ENCODE measurements around the gene EIF3J.

DNA sequence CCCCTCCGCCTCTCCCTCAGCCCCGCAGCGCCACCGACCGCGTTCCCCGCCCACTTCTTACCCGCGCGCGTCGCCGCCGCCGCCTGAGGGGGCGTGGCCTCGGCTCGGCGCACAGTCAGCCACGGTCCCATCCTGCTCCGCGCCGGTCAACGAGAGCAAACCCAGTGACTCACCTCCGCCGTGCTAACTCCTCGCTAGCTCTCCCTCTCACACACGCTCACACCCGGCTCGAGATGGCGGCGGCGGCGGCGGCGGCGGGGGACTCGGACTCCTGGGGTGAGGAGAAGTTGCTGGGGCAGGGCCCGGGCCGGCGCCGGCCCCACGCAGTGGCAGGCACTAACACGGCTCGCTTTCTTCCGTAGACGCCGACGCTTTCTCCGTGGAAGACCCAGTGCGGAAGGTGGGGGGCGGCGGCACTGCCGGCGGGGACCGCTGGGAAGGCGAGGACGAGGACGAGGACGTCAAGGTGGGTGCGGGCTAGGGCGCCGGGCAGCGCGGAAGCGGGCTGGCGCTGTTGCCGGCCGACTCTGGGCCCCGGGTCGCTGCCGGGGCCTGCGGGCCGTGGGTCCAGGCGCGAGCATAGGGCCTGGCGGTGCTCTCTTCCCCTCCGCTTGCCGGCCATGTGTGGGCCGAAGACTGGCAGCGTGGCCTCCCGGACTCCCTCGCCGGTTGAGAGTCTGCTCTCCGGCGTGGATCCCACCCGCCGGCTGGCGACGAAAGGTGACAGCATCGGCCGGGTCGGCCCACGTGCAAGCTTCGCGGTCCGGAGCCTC is at the start of gene EIF3J:
- TF ChIP-seq, protein P1, sequence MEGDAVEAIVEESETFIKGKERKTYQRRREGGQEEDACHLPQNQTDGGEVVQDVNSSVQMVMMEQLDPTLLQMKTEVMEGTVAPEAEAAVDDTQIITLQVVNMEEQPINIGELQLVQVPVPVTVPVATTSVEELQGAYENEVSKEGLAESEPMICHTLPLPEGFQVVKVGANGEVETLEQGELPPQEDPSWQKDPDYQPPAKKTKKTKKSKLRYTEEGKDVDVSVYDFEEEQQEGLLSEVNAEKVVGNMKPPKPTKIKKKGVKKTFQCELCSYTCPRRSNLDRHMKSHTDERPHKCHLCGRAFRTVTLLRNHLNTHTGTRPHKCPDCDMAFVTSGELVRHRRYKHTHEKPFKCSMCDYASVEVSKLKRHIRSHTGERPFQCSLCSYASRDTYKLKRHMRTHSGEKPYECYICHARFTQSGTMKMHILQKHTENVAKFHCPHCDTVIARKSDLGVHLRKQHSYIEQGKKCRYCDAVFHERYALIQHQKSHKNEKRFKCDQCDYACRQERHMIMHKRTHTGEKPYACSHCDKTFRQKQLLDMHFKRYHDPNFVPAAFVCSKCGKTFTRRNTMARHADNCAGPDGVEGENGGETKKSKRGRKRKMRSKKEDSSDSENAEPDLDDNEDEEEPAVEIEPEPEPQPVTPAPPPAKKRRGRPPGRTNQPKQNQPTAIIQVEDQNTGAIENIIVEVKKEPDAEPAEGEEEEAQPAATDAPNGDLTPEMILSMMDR (IDR thresholded peaks at IDR 0.05) = peak in 1 of 3 experiments; percentile 6
- TF ChIP-seq POLR2A (IDR thresholded peaks at IDR 0.05) = peak; percentile 75

Data from testis (tissue), 2 donors.